NCI-H345 treated with DMSO at 0.1 percent for 48 hours (cell line): ENCODE data around the gene COL4A1.

Experiments
- DNase-seq: peaks from one replicate; lab custom pipeline; 2025; ENCODE audit not compliant: unreplicated experiment; lab: John Stamatoyannopoulos, UW

Gene COL4A1

GRCh38 chr13:110200276-110200870 is 106.6 kb downstream of the COL4A1 start:
- DNase-seq: no peak

GRCh38 chr13:110199046-110199831 is 107.7 kb downstream of the COL4A1 start:
- no peak for DNase-seq

- DNase-seq: no peak
These were observed 109.5 kb downstream of the COL4A1 start for GRCh38 chr13:110197471-110197870.

DNA sequence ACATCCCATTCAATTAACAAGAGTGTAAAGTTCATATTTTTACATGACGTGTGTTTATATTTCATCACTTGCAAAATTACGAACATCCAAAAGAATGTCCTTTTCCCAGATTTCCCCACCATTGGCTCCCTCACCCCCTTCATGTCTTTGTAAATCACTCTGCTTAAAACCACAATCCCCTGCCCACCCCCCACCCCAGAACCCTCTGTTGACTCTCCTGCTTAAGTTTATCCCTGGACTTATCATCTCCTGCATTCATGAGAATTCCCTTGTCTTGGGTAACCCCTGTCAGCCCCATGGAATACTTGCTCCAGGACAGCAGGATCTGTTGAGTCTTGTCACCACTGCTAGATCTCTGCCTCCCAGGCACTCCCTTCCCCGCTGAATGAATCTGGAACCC is 109.9 kb downstream of the COL4A1 start:
- no peak for DNase-seq

DNA sequence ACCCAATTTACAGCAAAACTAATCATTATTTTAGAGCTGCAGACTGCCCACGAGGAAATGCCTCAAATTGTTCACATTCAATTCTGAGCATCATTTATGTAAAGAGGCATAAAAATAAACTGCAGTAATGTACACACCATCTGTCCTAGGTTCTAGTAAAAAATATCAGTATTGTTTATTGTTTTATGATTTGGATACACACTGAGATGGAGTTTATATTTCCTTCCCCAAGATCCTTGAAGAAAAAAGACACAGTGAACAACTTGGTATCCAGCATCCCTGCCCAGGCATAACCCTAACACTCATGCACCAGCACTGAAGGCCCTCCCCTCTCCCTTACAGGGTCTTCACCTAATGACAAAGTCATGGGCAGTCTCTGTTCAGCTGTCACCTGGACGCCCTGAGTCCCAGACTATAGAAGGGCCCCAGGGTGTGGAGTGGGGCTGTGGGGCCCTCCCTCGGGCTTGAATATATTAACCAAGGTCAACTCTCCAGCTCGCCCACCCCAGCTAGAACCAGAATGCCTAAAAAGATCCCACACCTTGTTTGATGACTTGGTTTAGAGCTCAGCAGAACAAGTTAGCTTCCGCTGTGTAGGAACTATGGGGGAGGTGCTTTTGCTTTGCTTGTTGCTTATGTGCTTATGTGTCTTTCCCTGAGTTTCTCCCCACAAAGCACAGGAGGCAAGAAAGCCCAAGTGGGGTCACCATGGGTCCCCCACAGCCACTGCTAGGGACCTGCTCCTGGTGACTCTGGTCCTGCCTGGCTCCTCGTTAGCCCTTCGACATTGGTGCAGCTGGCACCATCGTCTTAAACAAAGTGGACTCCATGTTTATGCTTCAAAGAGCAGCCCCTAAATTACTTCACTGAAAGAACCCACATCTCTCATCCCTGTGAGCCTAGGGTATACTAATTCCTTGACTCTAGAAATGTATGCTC is 111.1 kb downstream of the COL4A1 start:
- DNase-seq: no peak

DNA sequence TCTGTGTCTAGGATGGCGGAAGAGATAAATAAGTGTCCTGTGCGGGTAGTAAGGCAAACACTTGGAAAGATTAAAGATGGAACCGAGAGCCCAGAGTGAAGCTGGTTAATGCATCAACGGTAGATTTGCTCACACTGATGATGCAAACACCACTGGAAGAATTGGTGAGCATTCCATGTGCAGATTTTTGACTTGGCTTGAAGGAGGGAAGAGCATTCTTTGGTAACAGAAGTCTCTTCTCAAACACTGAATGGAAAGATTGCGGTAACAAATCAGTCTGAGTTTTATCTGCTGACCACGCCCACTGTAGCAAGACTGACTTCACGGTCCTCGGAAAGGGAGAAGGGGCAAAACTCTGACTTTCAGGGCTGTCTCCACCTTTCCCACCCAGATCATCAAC is 112.5 kb downstream of the COL4A1 start:
- DNase-seq: no peak

- DNase-seq: no peak
These were observed 113.5 kb downstream of the COL4A1 start for GRCh38 chr13:110193491-110193890.

- no peak for DNase-seq
These were observed 114.5 kb downstream of the COL4A1 start for GRCh38 chr13:110192472-110192871.

GRCh38 chr13:110187641-110188161 is 119.3 kb downstream of the COL4A1 start:
- DNase-seq: no peak

- DNase-seq: no peak
These were observed 120.6 kb downstream of the COL4A1 start for GRCh38 chr13:110186231-110186855.

- no peak for DNase-seq
These were observed 121.3 kb downstream of the COL4A1 start for GRCh38 chr13:110185696-110186095.

DNA sequence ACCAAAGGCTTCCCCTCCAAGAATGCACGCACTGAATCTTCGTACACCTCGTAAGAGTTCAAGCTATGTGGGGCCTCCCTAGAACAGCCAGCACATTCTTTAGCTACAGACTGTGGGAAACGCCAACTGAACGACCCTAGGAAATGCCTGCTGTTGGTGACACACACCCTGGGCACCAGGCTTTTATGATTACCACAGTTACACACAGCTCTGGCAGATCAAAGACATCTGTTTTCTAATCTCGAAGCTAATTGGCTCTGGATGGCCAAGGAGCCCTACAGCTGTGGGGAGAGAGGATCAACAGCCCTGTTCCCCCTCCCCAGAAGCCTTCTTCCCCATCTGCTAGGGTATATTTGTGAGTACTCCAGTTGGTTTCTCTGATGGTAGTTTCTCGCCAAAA is 123.0 kb downstream of the COL4A1 start:
- DNase-seq: no peak

DNA sequence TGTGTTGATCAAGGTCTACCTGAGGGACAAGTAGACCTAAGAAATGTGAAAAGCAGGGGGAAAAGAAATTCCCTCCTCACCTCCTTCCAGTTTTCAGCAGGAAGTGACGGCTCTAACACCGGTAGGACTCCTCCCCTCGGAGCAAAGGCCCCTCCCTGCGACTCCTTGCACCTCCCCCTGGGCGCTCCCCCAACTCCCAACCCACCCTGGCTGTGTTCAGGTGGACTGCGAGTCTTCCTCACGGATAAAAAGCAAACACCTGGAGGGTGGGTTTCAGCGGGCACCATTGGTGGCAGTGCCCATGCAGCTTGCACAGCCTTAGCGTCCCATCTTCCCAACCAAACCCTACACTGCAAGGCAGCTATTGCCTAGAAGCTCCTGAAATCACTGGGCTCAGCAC is 124.5 kb downstream of the COL4A1 start:
- DNase-seq: no peak

GRCh38 chr13:110182003-110182402 is 125.0 kb downstream of the COL4A1 start:
- DNase-seq: no peak

- DNase-seq: no peak
These were observed 127.2 kb downstream of the COL4A1 start for GRCh38 chr13:110179857-110180147.

GRCh38 chr13:110179116-110179856 is 127.7 kb downstream of the COL4A1 start:
- no peak for DNase-seq

DNA sequence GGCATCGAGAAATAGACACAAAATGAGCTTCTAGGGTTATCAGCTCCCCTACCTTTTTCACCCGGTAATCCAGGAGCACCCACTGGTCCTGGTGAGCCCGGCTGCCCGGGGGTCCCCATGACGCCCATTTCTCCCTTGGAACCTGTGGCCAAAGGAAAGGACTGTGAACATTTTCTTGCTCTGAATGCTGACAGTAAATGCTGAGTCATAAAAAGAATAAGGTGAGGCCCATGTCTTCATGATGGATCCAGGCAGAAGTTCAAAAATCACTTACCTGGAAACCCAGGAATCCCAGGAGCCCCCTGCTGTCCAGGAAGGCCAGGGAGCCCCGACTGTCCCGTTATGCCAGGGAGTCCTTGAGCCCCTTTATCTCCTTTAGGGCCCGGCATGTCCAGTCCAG is 129.2 kb downstream of the COL4A1 start:
- DNase-seq: no peak

GRCh38 chr13:110176431-110176830 is 130.5 kb downstream of the COL4A1 start:
- DNase-seq: no peak

DNA sequence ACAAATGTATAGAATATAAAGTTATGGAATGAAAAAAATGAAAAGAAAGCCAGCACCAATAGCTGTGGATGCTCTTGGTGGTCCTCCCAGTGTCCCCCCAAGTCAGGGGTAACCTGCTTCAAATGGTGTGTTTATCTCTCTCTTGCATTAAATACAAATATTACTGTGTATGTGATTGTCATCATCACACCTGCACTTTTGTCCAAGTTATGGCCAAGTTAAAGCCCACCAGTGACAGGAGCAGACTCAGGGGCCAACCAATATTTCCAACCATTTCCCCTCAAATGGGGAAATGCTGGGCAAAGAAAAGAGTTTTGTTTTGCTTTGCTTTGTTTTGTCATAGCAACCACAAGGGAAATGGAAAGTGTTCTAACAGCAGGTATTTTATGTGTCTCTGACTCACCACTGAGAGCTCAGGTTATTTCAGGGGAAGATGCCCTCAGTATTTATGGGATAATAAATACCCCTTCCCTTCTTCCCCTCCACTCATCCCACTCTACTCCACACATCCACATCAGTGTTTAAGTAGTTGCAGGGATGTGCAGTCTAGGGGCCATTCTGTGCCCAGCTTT is 133.6 kb downstream of the COL4A1 start:
- no peak for DNase-seq

DNA sequence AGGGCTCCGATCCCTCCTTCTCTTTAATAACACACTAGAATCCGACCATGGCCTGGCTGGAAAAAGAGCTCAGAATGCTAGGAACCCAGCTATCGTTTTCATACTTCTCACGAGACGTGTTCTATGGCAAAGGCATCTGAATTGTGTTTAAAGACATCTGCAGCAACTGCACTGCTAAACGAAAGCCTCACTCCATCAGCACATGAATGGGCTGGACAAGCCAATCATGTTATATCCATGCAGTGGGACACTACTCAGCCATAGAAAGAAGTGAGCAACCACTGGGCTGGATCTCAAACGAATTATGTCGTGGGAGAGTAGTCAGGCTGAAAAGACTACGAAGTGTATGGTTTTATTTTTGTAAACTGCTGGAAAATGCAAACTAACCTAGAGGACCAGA is 136.1 kb downstream of the COL4A1 start:
- no peak for DNase-seq
